ENCODE data around the gene BST1.

Gene BST1

GRCh38 chr4:15776871-15777648 is 74.2 kb downstream of the BST1 start:
- no peaks in the 10 kb centered on the region for H3K36me3 ChIP-seq (ENCODE audit: control insufficient read depth in 2 of 2, insufficient read depth in 2 of 2, low read length in 2 of 2)
- H3K9me3 ChIP-seq (ENCODE audit: control insufficient read depth in 2 of 2, low read length in 2 of 2), result no peaks in the 10 kb centered on the region
- no peak overlapping the region for H3K9ac ChIP-seq (ENCODE audit: low read depth in 1 of 2, low read length in 2 of 2)
- H3K4me3 ChIP-seq (ENCODE audit: low read length in 2 of 2), result no peak overlapping the region
- H3K27ac ChIP-seq (ENCODE audit: low read depth in 2 of 2, low read length in 2 of 2), result no peak overlapping the region
- H3K27me3 ChIP-seq (ENCODE audit: control insufficient read depth in 2 of 2, insufficient read depth in 2 of 2, low read length in 2 of 2), result no peaks in the 10 kb centered on the region
- H3K4me1 ChIP-seq (ENCODE audit: control insufficient read depth in 2 of 2, insufficient read depth in 2 of 2, low read length in 2 of 2), result peaks cover 11% of the 10 kb centered on the region in 2 donors

- Histone ChIP-seq H3K9me3 (ENCODE audit: control insufficient read depth in 2 of 2, low read length in 2 of 2) (no peaks in the 10 kb centered on the region), H3K27me3 (ENCODE audit: control insufficient read depth in 2 of 2, insufficient read depth in 2 of 2, low read length in 2 of 2) (no peaks in the 10 kb centered on the region), H3K9ac (ENCODE audit: low read depth in 1 of 2, low read length in 2 of 2) (no peak overlapping the region), H3K36me3 (ENCODE audit: control insufficient read depth in 2 of 2, insufficient read depth in 2 of 2, low read length in 2 of 2) (no peaks in the 10 kb centered on the region), H3K4me1 (ENCODE audit: control insufficient read depth in 2 of 2, insufficient read depth in 2 of 2, low read length in 2 of 2) (peaks cover 9 to 11% of the 10 kb centered on the region in 2 donors), H3K4me3 (ENCODE audit: low read length in 2 of 2) (peak overlapping the region; percentile 62 to 70), H3K27ac (ENCODE audit: low read depth in 2 of 2, low read length in 2 of 2) (peak overlapping the region in 1 of 2 donors; percentile 58)
Measured at GRCh38 chr4:15777697-15778288, 74.9 kb downstream of the BST1 start.

- Histone ChIP-seq H3K36me3 (ENCODE audit: control insufficient read depth in 2 of 2, insufficient read depth in 2 of 2, low read length in 2 of 2) (no peaks in the 10 kb centered on the region), H3K4me1 (ENCODE audit: control insufficient read depth in 2 of 2, insufficient read depth in 2 of 2, low read length in 2 of 2) (peaks cover 9 to 11% of the 10 kb centered on the region in 2 donors), H3K27me3 (ENCODE audit: control insufficient read depth in 2 of 2, insufficient read depth in 2 of 2, low read length in 2 of 2) (no peaks in the 10 kb centered on the region), H3K4me3 (ENCODE audit: low read length in 2 of 2) (peak within 1 kb of the TSS; percentile 62 to 70), H3K9ac (ENCODE audit: low read depth in 1 of 2, low read length in 2 of 2) (peak within 1 kb of the TSS; percentile 47 to 54), H3K27ac (ENCODE audit: low read depth in 2 of 2, low read length in 2 of 2) (peak within 1 kb of the TSS in 1 of 2 donors; percentile 58), H3K9me3 (ENCODE audit: control insufficient read depth in 2 of 2, low read length in 2 of 2) (no peaks in the 10 kb centered on the region)
Measured at GRCh38 chr4:15778289-15779241, 75.7 kb downstream of the BST1 start, which contains the start of gene CD38. TSS of gene CD38 (plus strand) at chr4:15778328. CDS start at chr4:15778415, 87 bp downstream.

- Histone ChIP-seq H3K4me1 (ENCODE audit: control insufficient read depth in 2 of 2, insufficient read depth in 2 of 2, low read length in 2 of 2) (peaks cover 5 to 11% of the 10 kb centered on the region in 2 donors), H3K27me3 (ENCODE audit: control insufficient read depth in 2 of 2, insufficient read depth in 2 of 2, low read length in 2 of 2) (no peaks in the 10 kb centered on the region), H3K9ac (ENCODE audit: low read depth in 1 of 2, low read length in 2 of 2) (peak overlapping the region; percentile 2 to 54), H3K27ac (ENCODE audit: low read depth in 2 of 2, low read length in 2 of 2) (no peak overlapping the region), H3K4me3 (ENCODE audit: low read length in 2 of 2) (peak overlapping the region; percentile 62 to 70), H3K9me3 (ENCODE audit: control insufficient read depth in 2 of 2, low read length in 2 of 2) (no peaks in the 10 kb centered on the region), H3K36me3 (ENCODE audit: control insufficient read depth in 2 of 2, insufficient read depth in 2 of 2, low read length in 2 of 2) (no peaks in the 10 kb centered on the region)
Measured at GRCh38 chr4:15779306-15779705, 76.4 kb downstream of the BST1 start.

GRCh38 chr4:15779809-15780208 is 76.9 kb downstream of the BST1 start:
- H3K9me3 ChIP-seq (ENCODE audit: control insufficient read depth in 2 of 2, low read length in 2 of 2), result no peaks in the 10 kb centered on the region
- no peaks in the 10 kb centered on the region for H3K27me3 ChIP-seq (ENCODE audit: control insufficient read depth in 2 of 2, insufficient read depth in 2 of 2, low read length in 2 of 2)
- H3K27ac ChIP-seq (ENCODE audit: low read depth in 2 of 2, low read length in 2 of 2), result no peak overlapping the region
- no peaks in the 10 kb centered on the region for H3K36me3 ChIP-seq (ENCODE audit: control insufficient read depth in 2 of 2, insufficient read depth in 2 of 2, low read length in 2 of 2)
- peak overlapping the region in 1 of 2 donors; percentile 2 for H3K9ac ChIP-seq (ENCODE audit: low read depth in 1 of 2, low read length in 2 of 2)
- peaks cover 5 to 11% of the 10 kb centered on the region in 2 donors for H3K4me1 ChIP-seq (ENCODE audit: control insufficient read depth in 2 of 2, insufficient read depth in 2 of 2, low read length in 2 of 2)
- H3K4me3 ChIP-seq (ENCODE audit: low read length in 2 of 2), result peak overlapping the region; percentile 62 to 70

- Histone ChIP-seq H3K4me3 (ENCODE audit: low read length in 2 of 2) (no peak overlapping the region), H3K4me1 (ENCODE audit: control insufficient read depth in 2 of 2, insufficient read depth in 2 of 2, low read length in 2 of 2) (peaks cover 5 to 11% of the 10 kb centered on the region in 2 donors), H3K27ac (ENCODE audit: low read depth in 2 of 2, low read length in 2 of 2) (peak overlapping the region in 1 of 2 donors; percentile 4), H3K9me3 (ENCODE audit: control insufficient read depth in 2 of 2, low read length in 2 of 2) (no peaks in the 10 kb centered on the region), H3K9ac (ENCODE audit: low read depth in 1 of 2, low read length in 2 of 2) (no peak overlapping the region), H3K36me3 (ENCODE audit: control insufficient read depth in 2 of 2, insufficient read depth in 2 of 2, low read length in 2 of 2) (no peaks in the 10 kb centered on the region), H3K27me3 (ENCODE audit: control insufficient read depth in 2 of 2, insufficient read depth in 2 of 2, low read length in 2 of 2) (no peaks in the 10 kb centered on the region)
Measured at GRCh38 chr4:15781427-15782095, 78.7 kb downstream of the BST1 start.
